GM12872 (cell line): ENCODE measurements around the gene LDB3.

Experiments
- TF ChIP-seq, protein P1 (sequence below): IDR thresholded peaks from 3 replicates; pipeline ENCODE4 v1.5.1; 2011; ENCODE audit warnings: low read depth, mild to moderate bottlenecking, low read length, moderate library complexity; ENCODE audit not compliant: insufficient read depth

LDB3 gene, protein sequence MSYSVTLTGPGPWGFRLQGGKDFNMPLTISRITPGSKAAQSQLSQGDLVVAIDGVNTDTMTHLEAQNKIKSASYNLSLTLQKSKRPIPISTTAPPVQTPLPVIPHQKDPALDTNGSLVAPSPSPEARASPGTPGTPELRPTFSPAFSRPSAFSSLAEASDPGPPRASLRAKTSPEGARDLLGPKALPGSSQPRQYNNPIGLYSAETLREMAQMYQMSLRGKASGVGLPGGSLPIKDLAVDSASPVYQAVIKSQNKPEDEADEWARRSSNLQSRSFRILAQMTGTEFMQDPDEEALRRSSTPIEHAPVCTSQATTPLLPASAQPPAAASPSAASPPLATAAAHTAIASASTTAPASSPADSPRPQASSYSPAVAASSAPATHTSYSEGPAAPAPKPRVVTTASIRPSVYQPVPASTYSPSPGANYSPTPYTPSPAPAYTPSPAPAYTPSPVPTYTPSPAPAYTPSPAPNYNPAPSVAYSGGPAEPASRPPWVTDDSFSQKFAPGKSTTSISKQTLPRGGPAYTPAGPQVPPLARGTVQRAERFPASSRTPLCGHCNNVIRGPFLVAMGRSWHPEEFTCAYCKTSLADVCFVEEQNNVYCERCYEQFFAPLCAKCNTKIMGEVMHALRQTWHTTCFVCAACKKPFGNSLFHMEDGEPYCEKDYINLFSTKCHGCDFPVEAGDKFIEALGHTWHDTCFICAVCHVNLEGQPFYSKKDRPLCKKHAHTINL

DNA sequence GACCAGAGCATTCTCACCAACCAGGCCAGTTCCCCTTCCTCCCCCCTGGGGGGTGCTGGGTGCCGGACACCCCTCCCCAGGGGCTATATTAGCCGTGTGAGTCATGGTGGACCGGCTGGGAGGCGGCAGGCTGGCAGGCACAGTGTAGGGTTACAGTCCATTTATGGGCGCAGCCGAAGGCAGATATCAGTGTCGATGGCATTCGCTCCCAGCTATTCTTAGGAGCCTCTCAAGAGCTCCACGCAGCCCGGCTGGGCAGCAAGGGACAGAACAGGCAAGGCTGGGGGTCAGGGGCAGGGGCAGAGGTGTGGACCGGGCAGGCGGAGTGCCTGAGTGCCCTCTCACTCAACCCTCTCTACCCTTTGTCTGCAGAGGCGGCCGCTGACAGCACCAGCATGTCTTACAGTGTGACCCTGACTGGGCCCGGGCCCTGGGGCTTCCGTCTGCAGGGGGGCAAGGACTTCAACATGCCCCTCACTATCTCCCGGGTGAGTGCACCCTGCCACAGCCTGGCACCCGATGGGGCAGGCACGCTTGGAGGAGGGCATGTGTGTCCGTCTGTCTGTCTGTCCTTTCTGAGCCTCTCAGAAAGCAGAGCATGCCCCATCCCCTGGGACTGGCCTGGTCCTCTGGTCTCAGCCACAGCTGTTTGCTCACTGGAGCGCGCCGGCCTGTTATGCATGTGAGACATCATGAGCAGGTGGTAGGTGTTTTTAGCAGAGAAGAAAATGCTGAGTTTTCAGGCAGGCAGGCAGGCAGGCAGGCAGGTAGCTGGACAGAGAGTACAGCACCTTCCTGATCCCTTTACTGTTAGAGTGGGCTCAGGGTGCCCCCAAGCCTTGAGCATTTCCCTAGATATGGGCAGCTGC lies at the start of gene LDB3:
Gene LDB3, plus strand, starts transcription at position 215 of the 869 bp plus-strand sequence. Its CDS starts 181 bp downstream, at position 396.
- TF ChIP-seq, protein P1, sequence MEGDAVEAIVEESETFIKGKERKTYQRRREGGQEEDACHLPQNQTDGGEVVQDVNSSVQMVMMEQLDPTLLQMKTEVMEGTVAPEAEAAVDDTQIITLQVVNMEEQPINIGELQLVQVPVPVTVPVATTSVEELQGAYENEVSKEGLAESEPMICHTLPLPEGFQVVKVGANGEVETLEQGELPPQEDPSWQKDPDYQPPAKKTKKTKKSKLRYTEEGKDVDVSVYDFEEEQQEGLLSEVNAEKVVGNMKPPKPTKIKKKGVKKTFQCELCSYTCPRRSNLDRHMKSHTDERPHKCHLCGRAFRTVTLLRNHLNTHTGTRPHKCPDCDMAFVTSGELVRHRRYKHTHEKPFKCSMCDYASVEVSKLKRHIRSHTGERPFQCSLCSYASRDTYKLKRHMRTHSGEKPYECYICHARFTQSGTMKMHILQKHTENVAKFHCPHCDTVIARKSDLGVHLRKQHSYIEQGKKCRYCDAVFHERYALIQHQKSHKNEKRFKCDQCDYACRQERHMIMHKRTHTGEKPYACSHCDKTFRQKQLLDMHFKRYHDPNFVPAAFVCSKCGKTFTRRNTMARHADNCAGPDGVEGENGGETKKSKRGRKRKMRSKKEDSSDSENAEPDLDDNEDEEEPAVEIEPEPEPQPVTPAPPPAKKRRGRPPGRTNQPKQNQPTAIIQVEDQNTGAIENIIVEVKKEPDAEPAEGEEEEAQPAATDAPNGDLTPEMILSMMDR, result no peak

DNA sequence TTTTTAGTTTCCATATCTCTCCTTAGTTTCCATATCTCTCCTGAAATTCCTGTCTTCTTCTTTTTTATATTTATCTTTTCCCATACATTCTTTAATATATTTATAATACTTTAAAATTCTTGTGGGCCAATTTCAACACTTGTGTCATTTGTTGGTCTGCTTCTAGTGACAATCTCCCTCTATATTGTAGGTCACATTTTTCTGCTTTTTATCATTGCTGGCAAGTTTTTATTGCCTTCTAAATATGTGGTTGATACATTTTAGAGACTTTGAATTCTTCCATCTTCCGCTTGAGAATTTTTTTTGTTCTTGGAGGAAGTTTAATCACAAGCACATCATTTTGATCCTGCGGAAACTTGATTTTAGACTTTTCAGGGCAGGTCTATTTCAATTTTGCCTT lies 40.0 kb upstream of the LDB3 start:
- TF ChIP-seq, protein P1, result no peak

DNA sequence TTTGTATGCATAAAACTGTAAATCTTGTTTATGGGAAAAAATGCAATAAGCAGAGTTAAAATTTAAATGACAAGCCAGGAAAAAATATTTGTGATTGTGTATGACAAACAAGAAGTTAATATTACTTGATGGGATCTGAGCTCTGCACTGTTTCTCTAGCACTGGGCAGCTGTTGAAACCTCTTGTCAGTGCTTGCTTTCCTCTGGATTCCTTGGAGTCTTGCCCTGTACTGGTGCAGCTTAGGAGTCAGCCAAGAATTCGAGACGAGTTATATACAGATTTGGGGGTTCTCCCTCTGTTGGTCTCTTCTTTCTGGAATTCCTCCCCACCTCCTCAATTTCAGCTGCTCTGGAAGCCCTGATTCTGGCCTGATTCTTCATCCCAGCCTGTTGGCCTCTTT lies 38.2 kb upstream of the LDB3 start:
- TF ChIP-seq, protein P1, result no peak

DNA sequence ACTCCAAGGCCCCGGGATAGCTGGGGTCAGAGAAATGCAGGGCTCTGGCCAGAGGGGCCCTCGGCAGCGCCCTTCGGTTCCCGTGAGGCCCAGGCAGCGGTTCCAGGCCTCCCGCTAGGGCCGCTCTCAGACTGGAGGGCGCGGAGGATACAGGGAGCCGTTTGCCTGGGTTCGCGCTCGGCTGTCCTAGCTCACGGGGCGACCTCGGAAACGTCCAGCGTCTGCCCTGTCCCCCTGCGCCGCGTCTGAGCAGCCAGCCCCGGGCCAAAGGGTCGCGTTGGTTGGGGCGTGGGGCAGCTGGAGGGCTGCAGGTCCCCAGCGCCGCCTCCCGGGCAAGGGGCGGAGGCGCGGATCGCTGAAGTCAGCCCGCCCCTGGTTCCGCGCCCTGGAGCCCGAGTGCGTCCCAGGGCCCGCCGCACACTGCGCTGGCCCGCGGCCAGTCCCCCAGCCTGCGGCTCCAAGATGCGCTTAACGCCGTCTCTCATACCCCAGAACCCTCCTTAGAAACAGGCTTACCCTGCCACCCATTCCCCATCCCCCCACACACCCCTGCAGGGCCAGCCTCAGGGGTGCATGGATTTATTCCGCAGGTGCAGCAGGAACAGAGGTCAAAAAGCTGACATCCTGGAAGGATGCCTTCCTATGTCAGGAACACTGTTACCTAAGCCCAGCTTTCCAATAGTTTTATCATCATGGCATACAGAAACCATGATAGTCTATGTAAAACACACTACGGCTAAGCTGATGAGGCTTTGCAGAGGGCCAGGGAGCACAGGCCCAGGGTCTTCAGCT lies 36.1 kb upstream of the LDB3 start:
- TF ChIP-seq, protein P1, result no peak

DNA sequence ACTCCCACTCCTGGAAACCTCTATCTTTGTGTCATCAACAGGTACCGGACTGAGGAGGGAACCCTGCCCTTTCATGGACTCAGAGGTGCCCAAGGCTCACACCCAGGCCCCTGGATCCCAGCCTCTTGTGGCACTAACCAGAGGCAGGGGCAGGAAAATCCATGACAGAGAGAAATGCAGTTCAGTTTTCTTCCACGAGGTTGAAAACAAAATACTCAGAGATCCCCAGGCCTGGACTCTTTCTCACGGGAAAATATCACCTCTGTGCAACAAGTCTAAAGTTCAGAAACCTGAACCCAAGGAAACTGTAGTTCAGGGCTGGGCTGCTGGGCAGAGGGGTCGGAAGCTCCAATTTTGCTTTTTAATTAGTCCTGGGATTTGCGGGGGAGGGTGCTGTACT lies 35.4 kb upstream of the LDB3 start:
- TF ChIP-seq, protein P1, result 0 out of 3 replicates have a peak, but pooled peaks have one; percentile 4

DNA sequence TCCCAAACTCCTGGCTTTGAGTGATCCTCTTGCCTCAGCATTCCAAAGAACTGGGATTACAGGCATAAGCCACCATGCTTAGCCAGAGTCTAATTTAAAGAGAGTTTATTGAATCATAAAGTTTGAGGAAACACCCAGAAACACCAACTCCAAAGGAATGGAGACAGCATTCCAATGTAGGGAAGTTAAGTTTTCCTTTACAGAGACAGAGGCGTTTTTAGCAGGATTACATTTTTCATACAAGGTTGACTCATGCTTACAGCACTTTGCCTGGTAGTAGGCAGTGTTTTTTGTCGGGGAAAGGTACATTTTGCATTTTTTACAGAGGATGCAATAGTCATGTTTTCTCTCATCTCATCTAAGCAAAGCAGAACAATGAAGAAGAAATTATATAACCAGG lies 32.9 kb upstream of the LDB3 start:
- TF ChIP-seq, protein P1, result no peak
